NK-92 treated with Interleukin-12 subunit alpha and Interleukin-12 subunit beta, amount 100 ng/mL, for 24 hours (cell line): ENCODE data around the gene ILK.

Experiments
- DNase-seq: peaks from one replicate; lab custom pipeline; 2025; lab: John Stamatoyannopoulos, UW

The ILK gene

GRCh38 chr11:6607190-6607795 lies 3.7 kb downstream of the ILK start:
- DNase-seq, result no peak

DNA sequence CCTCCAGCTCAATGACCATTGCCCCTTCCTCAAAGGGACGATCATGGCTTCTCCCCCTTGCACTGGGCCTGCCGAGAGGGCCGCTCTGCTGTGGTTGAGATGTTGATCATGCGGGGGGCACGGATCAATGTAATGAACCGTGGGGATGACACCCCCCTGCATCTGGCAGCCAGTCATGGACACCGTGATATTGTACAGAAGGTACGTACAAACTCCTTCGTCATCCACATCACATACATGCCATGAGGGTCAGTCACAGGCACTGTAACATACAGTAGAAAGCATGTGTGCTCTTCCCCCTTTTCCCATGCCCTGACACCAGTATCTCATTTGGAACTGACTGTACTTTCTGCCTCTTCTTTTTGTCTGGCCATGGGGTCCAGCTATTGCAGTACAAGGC lies 4.4 kb downstream of the ILK start:
- no peak for DNase-seq

DNA sequence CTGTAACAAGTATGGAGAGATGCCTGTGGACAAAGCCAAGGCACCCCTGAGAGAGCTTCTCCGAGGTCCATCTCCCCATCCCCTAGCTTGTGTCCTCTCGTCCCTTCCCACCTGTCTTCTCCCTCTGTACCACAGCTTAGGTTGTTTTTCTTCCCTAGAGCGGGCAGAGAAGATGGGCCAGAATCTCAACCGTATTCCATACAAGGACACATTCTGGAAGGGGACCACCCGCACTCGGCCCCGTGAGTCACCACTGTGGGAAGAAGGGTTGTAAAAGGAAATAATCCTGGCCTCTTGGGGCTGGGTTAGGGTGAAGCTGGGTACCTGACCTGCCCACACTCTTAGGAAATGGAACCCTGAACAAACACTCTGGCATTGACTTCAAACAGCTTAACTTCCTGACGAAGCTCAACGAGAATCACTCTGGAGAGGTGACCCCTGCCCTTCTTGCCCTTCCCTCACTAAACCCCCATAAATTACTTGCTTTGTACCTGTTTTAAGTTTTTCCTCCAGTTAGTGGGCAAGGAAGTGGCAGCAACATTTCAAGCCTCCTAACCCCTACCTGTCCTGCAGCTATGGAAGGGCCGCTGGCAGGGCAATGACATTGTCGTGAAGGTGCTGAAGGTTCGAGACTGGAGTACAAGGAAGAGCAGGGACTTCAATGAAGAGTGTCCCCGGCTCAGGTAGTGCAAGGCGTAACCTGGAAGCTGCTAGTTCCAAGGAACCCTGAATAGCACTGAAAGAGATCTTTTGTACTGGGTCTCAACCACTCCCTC lies 5.3 kb downstream of the ILK start:
- no peak for DNase-seq

- DNase-seq, result no peak
These were observed 6.0 kb downstream of the ILK start for GRCh38 chr11:6609502-6610015.

DNA sequence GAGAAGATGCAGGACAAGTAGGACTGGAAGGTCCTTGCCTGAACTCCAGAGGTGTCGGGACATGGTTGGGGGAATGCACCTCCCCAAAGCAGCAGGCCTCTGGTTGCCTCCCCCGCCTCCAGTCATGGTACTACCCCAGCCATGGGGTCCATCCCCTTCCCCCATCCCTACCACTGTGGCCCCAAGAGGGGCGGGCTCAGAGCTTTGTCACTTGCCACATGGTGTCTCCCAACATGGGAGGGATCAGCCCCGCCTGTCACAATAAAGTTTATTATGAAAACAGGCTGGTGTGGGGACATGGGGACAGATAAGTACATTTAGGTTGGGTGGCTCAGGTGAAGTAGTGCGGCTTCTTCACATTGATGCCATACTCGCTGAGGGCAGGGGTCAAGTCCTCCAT lies 7.0 kb downstream of the ILK start:
- DNase-seq, result no peak

DNA sequence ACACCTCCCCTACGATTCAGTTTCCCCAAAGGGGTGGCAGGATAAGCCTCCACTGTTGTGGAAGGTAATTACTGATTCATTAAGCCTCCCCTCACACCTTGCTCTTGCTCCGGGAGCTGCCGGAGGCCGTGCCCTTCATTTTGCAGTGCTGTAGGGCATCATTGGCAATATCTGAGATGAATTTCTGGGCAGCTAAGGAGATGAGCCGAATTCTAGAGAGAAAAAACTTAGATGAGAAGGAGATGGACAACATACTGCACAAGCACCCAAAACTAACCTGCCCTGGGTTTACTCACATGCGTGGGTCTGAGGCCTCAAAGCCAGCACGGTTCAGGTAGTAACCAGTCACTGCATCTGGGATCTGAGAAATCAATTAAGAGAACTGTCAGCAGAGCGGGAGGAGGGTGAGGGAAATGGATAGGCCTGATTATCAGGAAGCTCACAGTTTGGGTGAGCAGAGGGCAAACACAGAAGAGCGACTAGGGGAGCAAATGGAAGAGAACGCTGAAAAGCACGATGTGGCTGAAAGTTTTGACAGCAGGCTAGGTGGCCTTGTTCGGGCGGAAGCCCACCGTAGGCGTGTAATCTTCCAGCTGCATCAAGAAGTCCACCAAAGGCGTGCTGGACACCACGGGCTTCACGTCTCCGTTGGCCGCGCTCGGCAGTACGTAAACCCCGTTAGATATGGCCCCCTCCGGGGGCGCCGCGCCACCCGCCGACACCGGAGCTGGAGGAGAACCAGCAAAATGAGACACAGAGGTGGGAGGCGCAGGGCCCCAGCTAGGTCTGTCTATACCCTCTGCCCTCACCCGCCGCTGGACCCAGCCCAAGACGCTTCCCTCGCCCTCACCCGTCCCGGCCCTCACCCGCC lies 7.8 kb downstream of the ILK start:
- no peak for DNase-seq

GRCh38 chr11:6611963-6612212 lies 8.3 kb downstream of the ILK start:
- no peak for DNase-seq

GRCh38 chr11:6612213-6613041 lies 8.9 kb downstream of the ILK start, which contains the start of gene TAF10:
TSS of gene TAF10 (minus strand) at chr11:6612216. CDS start at chr11:6612189, 27 bp downstream.
- peak; percentile 89 for DNase-seq

DNA sequence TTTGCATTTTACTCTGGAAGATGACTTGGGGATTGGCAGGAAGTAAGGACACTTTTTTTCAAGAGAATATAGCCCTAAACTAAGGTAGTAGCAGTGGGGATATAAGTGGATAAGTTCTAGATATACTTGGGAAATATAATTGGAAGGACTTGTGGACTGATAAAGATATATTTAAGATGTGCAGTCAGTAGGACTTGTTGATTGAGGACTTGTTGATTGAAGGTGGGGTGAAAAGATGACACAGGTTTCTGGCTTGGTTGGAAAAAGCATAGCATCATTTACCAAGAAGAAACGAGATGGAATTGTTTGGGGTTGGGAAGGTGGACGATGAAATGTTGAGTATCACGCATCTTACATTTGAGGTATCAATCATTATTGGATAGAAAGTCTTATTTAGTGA lies 9.9 kb downstream of the ILK start:
- DNase-seq, result no peak

DNA sequence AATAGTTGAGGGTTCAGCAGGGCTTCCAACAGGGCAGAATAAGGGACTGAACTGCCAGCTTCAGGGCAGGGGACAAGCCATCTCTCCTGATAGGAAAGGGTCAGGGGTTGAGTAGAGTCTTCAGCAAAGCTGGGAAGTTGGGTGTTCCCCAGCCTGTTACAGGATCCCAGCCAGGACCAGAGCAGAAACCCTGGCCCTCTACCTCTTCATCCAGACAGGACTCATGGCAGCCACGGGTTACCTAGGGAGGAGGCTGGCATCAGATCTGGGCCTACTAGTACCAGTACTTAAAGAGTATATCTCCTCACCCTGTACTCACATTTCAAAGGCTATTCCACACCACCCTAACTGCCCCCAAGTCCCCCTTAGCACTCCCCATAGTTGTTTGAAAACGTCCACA lies 10.9 kb downstream of the ILK start:
- DNase-seq, result no peak

GRCh38 chr11:6615046-6615445 lies 11.5 kb downstream of the ILK start:
- no peak for DNase-seq

- DNase-seq, result no peak
These were observed 12.5 kb downstream of the ILK start for GRCh38 chr11:6615882-6616585.

GRCh38 chr11:6616596-6617250 lies 13.1 kb downstream of the ILK start:
- no peak for DNase-seq

GRCh38 chr11:6617315-6617781 lies 13.8 kb downstream of the ILK start:
- DNase-seq, result no peak

GRCh38 chr11:6618117-6619003 lies 14.8 kb downstream of the ILK start:
- peak; percentile 19 for DNase-seq

DNA sequence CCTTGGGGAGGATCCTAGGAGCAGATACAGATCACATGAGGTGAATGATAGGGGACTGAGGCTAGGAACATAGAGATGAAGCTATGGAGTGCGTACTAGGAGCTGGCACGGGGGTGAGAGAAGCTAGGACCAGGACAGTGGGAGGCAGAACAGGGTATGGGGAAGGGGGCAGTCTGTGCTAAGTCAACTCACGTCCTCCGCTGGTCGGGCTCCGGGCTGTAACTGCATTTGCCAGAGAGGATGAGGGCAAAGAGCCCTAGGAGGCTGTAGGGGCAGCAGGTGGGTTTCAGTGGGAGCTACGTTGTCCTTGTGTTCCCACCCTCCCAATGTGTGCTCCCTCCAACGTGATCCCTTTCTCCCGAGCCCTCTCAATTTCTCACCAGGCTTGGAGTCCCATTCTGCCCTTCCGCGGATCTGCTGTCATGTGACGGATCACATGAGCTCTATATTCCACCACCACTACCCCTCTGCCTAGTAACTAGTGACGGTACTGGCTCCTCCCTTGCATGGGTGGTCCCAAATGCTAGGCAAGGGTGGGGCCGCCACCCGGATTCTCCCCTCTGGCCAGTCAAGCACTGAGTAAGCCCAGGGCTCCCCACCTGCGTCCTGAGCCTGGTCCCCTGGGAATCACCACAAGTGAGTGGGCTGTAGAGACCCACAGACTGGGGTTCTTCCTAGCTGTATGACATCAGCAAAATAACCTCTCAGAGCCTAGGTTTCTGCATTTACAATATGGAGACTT lies 15.6 kb downstream of the ILK start, which contains the start of gene TPP1:
TSS of gene TPP1 (minus strand) at position 419 of the 742 bp plus-strand sequence. CDS start at position 397, 22 bp downstream.
- peak; percentile 86 for DNase-seq

DNA sequence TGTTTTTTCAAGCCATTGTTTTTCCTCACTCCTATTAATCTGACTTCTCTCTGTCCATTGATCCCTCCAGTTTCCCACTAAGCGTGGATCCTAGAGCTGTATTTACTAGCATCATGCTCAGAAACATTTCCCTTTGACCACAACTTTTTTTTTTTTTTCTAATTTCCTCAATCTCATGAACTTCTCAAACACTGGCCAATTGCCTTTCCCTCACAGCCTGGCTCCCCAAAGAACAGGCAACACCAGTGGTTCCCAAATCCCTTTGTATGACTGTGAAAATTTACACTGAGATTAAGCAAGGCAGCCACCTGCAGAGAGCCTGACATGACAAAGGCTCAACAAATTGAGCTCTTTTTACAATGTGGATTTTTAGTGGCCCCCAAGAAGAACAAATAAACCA lies 17.1 kb downstream of the ILK start:
- DNase-seq, result no peak

DNA sequence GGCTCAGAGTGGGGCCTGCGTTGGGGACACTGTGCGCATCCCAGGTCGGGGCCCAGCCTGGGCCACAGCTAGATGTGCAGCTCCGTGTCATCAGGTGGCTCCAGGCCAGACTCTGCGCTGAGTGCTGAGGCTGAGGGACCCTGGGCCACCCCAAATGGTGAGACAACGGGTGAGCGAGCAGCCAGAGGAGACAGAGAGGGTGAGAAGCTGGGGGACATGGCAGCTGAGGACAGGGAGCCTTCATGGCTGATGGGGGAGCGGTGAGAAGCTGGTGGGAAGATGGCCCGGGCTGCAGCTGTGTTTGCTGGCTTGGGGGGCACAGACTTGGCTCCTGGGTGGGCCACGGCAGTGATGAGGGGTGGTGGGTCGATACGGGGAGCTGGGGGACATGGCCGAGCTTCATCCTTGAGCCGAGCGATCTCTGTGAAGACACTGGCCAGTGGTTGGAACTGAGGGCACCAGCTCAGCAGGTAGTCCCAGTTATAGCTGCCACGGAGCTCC lies 18.2 kb downstream of the ILK start:
- DNase-seq, result no peak
